GM12875 (cell line): Measurements from ENCODE around the gene OGN.

ENCODE experiments used
- H3K4me3 ChIP-seq: one replicate; pipeline ENCODE4 v1.5.1; 2011; ENCODE audit warnings: low read depth, low read length, control low read depth
- TF ChIP-seq, protein P1 (sequence below): IDR thresholded peaks from 2 replicates; pipeline ENCODE4 v1.5.1; 2011; ENCODE audit warnings: low read depth, mild to moderate bottlenecking, control low read depth, inconsistent platforms, low read length, moderate library complexity, borderline replicate concordance; ENCODE audit not compliant: insufficient read depth

The OGN gene, protein sequence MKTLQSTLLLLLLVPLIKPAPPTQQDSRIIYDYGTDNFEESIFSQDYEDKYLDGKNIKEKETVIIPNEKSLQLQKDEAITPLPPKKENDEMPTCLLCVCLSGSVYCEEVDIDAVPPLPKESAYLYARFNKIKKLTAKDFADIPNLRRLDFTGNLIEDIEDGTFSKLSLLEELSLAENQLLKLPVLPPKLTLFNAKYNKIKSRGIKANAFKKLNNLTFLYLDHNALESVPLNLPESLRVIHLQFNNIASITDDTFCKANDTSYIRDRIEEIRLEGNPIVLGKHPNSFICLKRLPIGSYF

DNA sequence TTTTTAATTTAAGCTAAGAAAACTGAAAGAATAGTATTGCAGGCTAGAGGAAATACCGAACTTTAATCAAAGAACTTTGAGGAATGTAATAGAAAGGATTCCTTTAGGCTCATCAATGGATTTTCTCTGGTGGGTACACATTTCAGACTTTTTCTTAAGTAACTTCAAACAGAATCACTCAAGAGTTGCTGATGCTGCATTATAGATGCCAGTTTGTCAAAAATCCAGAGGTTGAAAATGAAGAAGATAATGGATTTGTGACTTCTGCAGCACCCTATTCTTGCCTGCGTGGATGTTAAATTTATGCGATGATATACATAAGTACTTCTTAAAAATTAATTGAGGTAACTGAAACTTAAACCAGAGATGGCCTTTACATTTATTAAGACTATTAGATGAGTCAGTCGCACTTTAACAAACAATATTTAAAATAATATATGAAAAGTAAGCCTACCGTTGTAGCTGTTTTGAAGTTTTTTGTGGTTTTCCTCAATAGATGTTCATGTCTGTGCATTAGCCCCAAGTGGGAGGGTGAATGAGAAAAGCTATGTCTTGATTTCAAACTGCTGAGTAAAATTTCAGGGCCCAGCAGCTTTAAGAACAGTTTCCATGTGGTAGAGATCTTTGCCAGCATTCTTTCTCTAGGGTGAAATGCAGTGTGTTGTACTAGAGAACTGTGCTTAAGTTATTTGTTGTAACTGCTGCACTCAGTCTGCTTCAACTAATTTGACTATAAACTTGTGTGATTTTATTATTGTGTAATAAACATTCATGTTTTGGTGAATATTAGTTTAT is at the start of gene OGN:
OGN (minus strand) TSS at position 537 of the 795 bp plus-strand sequence. CDS start 1,171 bp downstream, outside the sequence.
- no peak within 1 kb of the TSS for H3K4me3 ChIP-seq
- TF ChIP-seq, protein P1, sequence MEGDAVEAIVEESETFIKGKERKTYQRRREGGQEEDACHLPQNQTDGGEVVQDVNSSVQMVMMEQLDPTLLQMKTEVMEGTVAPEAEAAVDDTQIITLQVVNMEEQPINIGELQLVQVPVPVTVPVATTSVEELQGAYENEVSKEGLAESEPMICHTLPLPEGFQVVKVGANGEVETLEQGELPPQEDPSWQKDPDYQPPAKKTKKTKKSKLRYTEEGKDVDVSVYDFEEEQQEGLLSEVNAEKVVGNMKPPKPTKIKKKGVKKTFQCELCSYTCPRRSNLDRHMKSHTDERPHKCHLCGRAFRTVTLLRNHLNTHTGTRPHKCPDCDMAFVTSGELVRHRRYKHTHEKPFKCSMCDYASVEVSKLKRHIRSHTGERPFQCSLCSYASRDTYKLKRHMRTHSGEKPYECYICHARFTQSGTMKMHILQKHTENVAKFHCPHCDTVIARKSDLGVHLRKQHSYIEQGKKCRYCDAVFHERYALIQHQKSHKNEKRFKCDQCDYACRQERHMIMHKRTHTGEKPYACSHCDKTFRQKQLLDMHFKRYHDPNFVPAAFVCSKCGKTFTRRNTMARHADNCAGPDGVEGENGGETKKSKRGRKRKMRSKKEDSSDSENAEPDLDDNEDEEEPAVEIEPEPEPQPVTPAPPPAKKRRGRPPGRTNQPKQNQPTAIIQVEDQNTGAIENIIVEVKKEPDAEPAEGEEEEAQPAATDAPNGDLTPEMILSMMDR: no peak

DNA sequence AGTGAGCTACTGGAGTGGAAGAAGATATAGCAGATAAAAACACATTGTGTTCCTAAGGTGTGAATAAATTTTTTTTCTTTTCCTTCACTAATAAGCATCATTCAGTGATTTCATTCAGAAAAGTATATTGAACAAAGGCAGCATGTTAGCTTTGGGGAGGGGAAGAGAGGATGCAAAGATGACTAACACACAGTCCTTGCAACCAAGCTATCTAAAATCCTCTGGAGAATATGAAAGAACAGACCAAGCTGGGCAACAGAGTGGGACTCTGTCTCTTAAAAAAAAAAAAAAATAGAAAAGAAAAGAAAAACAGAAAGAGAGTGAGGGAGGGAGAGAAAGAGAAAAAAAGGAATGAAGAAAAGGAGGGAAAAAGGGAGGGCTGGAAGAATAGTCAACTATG is 42.2 kb upstream of the OGN start:
- TF ChIP-seq, protein P1: no peak
- no peak overlapping the region for H3K4me3 ChIP-seq

DNA sequence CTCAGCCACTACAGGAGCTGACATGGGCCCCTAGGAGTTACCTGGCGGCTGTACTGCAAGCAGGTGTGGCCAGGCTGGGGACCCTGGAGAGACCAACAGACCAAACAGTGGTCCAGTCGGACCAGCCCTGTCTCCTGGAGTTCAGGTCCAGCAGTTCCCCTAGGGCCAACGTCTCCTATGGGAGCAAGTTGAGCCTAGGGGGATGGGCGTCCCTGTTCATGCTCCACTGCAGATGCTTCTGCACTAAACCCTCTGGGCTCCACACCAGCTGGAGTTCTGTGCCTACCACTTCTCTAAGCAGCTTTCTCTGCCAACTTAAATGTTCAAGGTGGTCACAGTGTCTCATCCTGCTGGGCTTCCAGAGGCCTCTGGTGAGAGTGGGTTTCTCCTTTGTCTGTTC is 40.5 kb upstream of the OGN start:
- H3K4me3 ChIP-seq: no peak overlapping the region
- TF ChIP-seq, protein P1: no peak

DNA sequence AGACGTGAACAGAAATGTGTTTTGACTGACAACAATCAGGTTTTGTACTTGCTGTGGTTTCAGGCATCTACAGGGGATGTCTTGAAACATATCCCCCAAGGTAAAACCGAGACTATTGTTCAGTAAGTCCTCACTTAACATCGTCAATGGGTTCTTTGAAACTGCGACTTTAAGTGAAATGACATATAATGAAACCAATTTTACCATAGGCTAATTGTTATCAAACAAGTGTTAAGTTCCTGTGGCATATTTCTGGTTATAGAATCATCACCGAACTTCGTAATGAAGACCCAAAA is 36.3 kb upstream of the OGN start:
- no peak overlapping the region for H3K4me3 ChIP-seq

DNA sequence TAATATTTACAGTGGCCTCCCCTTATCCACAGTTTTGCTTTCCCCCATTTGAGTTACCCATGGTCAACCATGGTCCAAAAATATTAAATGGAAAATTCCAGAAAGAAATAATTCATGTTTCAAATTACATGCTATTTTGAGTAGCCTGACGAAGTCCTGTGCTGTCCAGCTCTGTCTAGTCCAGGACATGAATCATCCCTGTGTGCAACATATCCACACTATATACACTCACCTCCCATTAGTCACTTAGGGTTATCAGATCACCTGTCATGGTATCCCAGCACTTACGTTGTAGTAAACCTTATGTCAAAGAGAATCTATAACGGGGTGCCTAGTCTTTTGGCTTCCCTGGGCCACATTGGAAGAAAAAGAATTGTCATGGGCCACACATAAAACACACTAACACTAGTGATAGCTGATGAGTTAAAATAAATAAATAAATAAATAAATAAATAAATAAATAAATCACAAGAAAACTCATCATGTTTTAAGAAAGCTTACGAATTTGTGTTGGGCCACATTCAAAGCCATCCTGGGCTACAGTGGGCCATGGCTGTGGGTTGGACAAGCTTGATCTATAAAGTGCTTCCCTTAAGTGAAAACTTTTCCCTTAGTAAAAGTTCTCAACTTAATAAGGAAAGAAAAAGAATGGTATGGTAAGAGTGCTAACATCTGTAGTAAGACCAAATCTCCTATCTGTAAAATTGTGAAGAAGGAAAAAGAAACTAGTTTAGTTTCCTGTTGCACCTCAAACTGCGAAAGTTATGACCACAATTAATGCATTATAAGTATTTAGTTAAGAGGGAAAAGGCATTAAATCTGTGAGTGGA is 35.8 kb upstream of the OGN start:
- H3K4me3 ChIP-seq: no peak overlapping the region
- TF ChIP-seq, protein P1: no peak

More for the DNA sequence above, 36.3 kb upstream of the OGN start:
- TF ChIP-seq, protein P1: no peak

DNA sequence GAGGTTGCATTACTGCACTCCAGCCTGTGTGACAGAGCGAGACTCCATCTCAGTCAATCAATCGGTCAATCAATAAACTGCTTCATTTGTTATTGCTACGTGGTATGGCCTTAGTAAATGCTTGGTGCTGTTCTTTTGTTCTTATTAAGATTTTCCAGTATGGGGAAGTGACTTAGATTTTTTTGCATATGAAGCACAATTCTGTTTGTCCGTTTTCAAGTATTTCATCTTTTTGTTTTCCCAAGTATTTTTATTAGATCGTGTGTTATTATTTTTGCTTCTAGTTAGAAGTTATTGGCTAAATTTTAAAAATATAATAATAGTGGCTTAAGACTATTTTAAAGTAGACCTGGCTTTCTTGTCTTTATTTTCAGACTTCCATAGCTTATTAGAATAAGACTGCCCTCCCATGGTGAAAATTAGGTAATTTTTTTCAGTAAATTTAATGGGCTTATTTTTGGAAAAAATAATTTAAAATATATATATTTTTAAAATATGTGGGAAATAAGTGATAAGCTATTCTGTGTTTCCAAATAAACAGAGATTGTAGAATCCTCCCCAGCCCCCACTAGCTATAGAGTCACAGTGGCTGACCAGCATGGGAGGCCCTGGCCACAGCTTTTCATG is 34.6 kb upstream of the OGN start:
- no peak overlapping the region for H3K4me3 ChIP-seq
- TF ChIP-seq, protein P1: no peak
